Measurements from ENCODE around the gene MYZAP.

MYZAP gene

GRCh38 chr15:57696146-57696545 is 104.4 kb downstream of the MYZAP start:
- Histone ChIP-seq H3K36me3 (ENCODE audit: control insufficient read depth, insufficient read depth, low read length) (no peaks in the 10 kb centered on the region), H3K9me3 (ENCODE audit: control insufficient read depth, low read length) (no peaks in the 10 kb centered on the region), H3K27me3 (ENCODE audit: control insufficient read depth, insufficient read depth, low read length) (no peaks in the 10 kb centered on the region), H3K4me1 (ENCODE audit: control insufficient read depth, insufficient read depth, low read length) (no peaks in the 10 kb centered on the region), H3K9ac (ENCODE audit: low read length) (no peak overlapping the region), H3K4me3 (ENCODE audit: low read length) (no peak overlapping the region)

DNA sequence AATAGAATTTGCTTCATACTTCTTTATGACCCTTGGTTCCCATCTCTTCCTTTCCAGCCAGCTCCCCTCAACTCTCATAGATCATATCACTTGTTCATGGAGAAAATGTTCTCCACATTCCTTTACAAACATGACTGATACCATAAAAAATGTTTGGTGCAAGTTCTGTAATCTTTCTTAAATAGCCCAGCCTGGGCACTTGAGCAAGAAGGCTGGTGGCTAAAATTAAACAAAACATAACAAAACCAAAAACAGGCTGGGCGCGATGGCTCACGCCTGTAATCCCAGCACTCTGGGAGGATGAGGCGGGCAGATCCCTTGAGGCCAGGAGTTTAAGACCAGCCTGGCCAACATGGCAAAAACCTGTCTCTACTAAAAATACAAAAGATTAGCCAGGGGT is 105.9 kb downstream of the MYZAP start:
- no peak overlapping the region for H3K4me3 ChIP-seq (ENCODE audit: low read length)
- no peak overlapping the region for H3K9ac ChIP-seq (ENCODE audit: low read length)
- H3K9me3 ChIP-seq (ENCODE audit: control insufficient read depth, low read length) = no peaks in the 10 kb centered on the region
- no peaks in the 10 kb centered on the region for H3K4me1 ChIP-seq (ENCODE audit: control insufficient read depth, insufficient read depth, low read length)
- H3K36me3 ChIP-seq (ENCODE audit: control insufficient read depth, insufficient read depth, low read length) = no peaks in the 10 kb centered on the region
- no peaks in the 10 kb centered on the region for H3K27me3 ChIP-seq (ENCODE audit: control insufficient read depth, insufficient read depth, low read length)

GRCh38 chr15:57698243-57698642 is 106.5 kb downstream of the MYZAP start:
- Histone ChIP-seq H3K9me3 (ENCODE audit: control insufficient read depth, low read length) (no peaks in the 10 kb centered on the region), H3K4me3 (ENCODE audit: low read length) (no peak overlapping the region), H3K4me1 (ENCODE audit: control insufficient read depth, insufficient read depth, low read length) (no peaks in the 10 kb centered on the region), H3K36me3 (ENCODE audit: control insufficient read depth, insufficient read depth, low read length) (no peaks in the 10 kb centered on the region), H3K9ac (ENCODE audit: low read length) (no peak overlapping the region), H3K27me3 (ENCODE audit: control insufficient read depth, insufficient read depth, low read length) (no peaks in the 10 kb centered on the region)

DNA sequence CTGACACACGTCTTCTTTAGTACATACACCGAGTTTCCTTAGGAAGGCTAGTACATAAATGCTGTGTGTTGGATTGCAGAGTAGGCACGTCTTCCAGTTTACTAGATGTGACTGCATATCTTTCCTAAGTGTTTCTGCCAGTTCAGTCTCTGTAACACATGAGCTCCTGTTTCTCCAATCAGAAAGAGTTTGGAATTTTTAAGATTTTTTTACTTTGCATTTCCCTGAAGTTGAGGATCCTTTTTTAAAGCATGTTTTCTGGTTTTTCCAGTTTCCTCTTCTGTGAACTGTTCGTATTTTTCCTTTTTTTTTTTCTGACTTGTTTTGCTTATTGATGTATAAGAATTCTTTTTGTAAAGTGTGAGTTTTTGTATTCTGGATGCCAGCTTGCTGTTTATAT is 107.3 kb downstream of the MYZAP start:
- H3K9ac ChIP-seq (ENCODE audit: low read length) = no peak overlapping the region
- no peaks in the 10 kb centered on the region for H3K4me1 ChIP-seq (ENCODE audit: control insufficient read depth, insufficient read depth, low read length)
- H3K36me3 ChIP-seq (ENCODE audit: control insufficient read depth, insufficient read depth, low read length) = no peaks in the 10 kb centered on the region
- no peak overlapping the region for H3K4me3 ChIP-seq (ENCODE audit: low read length)
- H3K9me3 ChIP-seq (ENCODE audit: control insufficient read depth, low read length) = no peaks in the 10 kb centered on the region
- no peaks in the 10 kb centered on the region for H3K27me3 ChIP-seq (ENCODE audit: control insufficient read depth, insufficient read depth, low read length)

GRCh38 chr15:57703387-57703786 is 111.7 kb downstream of the MYZAP start:
- Histone ChIP-seq H3K4me1 (ENCODE audit: control insufficient read depth, insufficient read depth, low read length) (peaks cover 6% of the 10 kb centered on the region), H3K9me3 (ENCODE audit: control insufficient read depth, low read length) (no peaks in the 10 kb centered on the region), H3K4me3 (ENCODE audit: low read length) (no peak overlapping the region), H3K36me3 (ENCODE audit: control insufficient read depth, insufficient read depth, low read length) (no peaks in the 10 kb centered on the region), H3K27me3 (ENCODE audit: control insufficient read depth, insufficient read depth, low read length) (no peaks in the 10 kb centered on the region), H3K9ac (ENCODE audit: low read length) (no peak overlapping the region)

DNA sequence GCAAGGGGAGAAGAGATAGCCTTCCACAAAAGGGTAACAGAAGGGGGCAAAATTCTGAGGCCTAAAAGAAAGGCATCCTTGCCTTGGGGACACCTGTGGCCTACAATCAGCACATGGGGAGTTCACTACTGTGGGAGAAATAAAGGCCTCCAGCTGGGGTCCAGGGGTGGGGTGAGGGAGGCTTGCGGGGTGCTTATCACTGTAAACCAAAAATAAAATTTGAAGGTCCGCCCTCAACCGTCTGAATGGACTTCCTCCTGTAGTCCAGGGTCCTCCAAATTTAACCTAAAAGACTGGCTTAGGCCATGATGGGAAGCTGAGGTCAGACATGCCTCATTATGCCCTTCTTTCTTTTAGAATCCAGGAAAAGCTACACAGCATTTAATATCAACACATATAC is 112.7 kb downstream of the MYZAP start:
- Histone ChIP-seq H3K4me3 (ENCODE audit: low read length) (no peak overlapping the region), H3K27me3 (ENCODE audit: control insufficient read depth, insufficient read depth, low read length) (no peaks in the 10 kb centered on the region), H3K36me3 (ENCODE audit: control insufficient read depth, insufficient read depth, low read length) (no peaks in the 10 kb centered on the region), H3K9me3 (ENCODE audit: control insufficient read depth, low read length) (no peaks in the 10 kb centered on the region), H3K4me1 (ENCODE audit: control insufficient read depth, insufficient read depth, low read length) (peaks cover 6% of the 10 kb centered on the region), H3K9ac (ENCODE audit: low read length) (no peak overlapping the region)

DNA sequence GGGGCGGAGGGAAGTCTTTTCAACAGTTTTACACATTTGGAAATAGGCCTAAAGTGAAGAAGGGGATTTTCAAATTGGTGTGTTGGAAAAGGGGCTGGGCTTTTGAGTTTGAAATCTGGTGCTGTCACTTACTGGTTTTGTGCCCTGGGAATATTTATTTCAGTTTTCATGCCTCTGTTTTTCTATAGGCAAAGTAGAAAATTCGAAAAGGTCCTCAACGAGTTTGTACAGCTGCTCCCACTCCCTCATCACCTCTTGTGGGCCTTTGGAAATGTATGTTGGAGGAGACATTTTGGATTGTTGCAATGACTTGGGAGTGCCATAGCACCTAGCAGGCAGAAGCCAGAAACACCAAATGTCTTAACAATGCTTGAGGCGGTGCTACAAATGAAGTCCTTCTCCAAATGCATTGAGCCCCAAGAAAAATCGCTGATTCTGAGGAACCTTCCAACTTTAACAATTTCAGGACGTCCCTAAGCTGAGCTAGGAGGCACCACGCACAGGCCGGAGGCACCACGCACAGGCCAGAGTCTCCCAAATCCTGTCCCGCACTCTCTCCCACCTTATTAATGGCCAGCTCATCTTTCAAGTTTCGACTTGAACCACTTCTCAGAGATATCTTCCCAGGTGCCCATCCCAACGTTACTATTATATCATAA is 114.2 kb downstream of the MYZAP start:
- H3K9me3 ChIP-seq (ENCODE audit: control insufficient read depth, low read length) = no peaks in the 10 kb centered on the region
- H3K36me3 ChIP-seq (ENCODE audit: control insufficient read depth, insufficient read depth, low read length) = no peaks in the 10 kb centered on the region
- H3K9ac ChIP-seq (ENCODE audit: low read length) = peak overlapping the region; percentile 97
- H3K4me1 ChIP-seq (ENCODE audit: control insufficient read depth, insufficient read depth, low read length) = peaks cover 6% of the 10 kb centered on the region
- no peaks in the 10 kb centered on the region for H3K27me3 ChIP-seq (ENCODE audit: control insufficient read depth, insufficient read depth, low read length)
- peak overlapping the region; percentile 65 for H3K4me3 ChIP-seq (ENCODE audit: low read length)

- peak within 1 kb of the TSS; percentile 65 for H3K4me3 ChIP-seq (ENCODE audit: low read length)
- no peaks in the 10 kb centered on the region for H3K36me3 ChIP-seq (ENCODE audit: control insufficient read depth, insufficient read depth, low read length)
- no peaks in the 10 kb centered on the region for H3K9me3 ChIP-seq (ENCODE audit: control insufficient read depth, low read length)
- H3K9ac ChIP-seq (ENCODE audit: low read length) = peak within 1 kb of the TSS; percentile 97
- H3K4me1 ChIP-seq (ENCODE audit: control insufficient read depth, insufficient read depth, low read length) = peaks cover 6% of the 10 kb centered on the region
- H3K27me3 ChIP-seq (ENCODE audit: control insufficient read depth, insufficient read depth, low read length) = no peaks in the 10 kb centered on the region
Measured at GRCh38 chr15:57706405-57707209, 114.9 kb downstream of the MYZAP start, which contains the start of gene POLR2M. Gene POLR2M, plus strand, starts transcription at chr15:57706714. Its CDS starts 129 bp downstream, at chr15:57706843.

DNA sequence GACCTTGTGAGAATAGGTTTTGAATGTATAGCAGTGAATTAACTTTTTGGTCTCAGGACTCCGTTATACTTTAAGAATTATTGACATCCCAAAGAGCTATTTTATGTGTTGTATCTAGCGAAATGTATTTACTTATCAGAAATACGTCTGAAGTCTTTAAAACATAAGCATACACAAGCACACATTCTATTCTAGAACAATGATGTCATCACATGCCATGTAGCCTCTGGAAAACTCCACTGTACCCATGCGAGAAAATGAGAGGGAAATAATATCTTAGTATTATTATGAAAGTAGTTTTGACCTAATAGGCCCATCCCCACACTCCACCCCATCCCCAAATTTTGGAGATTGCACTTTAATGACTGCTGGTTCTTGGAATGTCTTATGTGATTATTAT is 116.3 kb downstream of the MYZAP start:
- Histone ChIP-seq H3K9ac (ENCODE audit: low read length) (no peak overlapping the region), H3K4me3 (ENCODE audit: low read length) (peak overlapping the region; percentile 65), H3K27me3 (ENCODE audit: control insufficient read depth, insufficient read depth, low read length) (no peaks in the 10 kb centered on the region), H3K9me3 (ENCODE audit: control insufficient read depth, low read length) (no peaks in the 10 kb centered on the region), H3K4me1 (ENCODE audit: control insufficient read depth, insufficient read depth, low read length) (peaks cover 6% of the 10 kb centered on the region), H3K36me3 (ENCODE audit: control insufficient read depth, insufficient read depth, low read length) (no peaks in the 10 kb centered on the region)

GRCh38 chr15:57718309-57718708 is 126.6 kb downstream of the MYZAP start:
- H3K27me3 ChIP-seq (ENCODE audit: control insufficient read depth, insufficient read depth, low read length) = no peaks in the 10 kb centered on the region
- no peaks in the 10 kb centered on the region for H3K4me1 ChIP-seq (ENCODE audit: control insufficient read depth, insufficient read depth, low read length)
- H3K9me3 ChIP-seq (ENCODE audit: control insufficient read depth, low read length) = no peaks in the 10 kb centered on the region
- no peak overlapping the region for H3K9ac ChIP-seq (ENCODE audit: low read length)
- H3K36me3 ChIP-seq (ENCODE audit: control insufficient read depth, insufficient read depth, low read length) = no peaks in the 10 kb centered on the region
- no peak overlapping the region for H3K4me3 ChIP-seq (ENCODE audit: low read length)

GRCh38 chr15:57720867-57721266 is 129.2 kb downstream of the MYZAP start:
- Histone ChIP-seq H3K9me3 (ENCODE audit: control insufficient read depth, low read length) (no peaks in the 10 kb centered on the region), H3K9ac (ENCODE audit: low read length) (no peak overlapping the region), H3K4me1 (ENCODE audit: control insufficient read depth, insufficient read depth, low read length) (no peaks in the 10 kb centered on the region), H3K4me3 (ENCODE audit: low read length) (no peak overlapping the region), H3K27me3 (ENCODE audit: control insufficient read depth, insufficient read depth, low read length) (no peaks in the 10 kb centered on the region), H3K36me3 (ENCODE audit: control insufficient read depth, insufficient read depth, low read length) (no peaks in the 10 kb centered on the region)

GRCh38 chr15:57726411-57726810 is 134.7 kb downstream of the MYZAP start:
- no peak overlapping the region for H3K4me3 ChIP-seq (ENCODE audit: low read length)
- H3K36me3 ChIP-seq (ENCODE audit: control insufficient read depth, insufficient read depth, low read length) = no peaks in the 10 kb centered on the region
- H3K9ac ChIP-seq (ENCODE audit: low read length) = no peak overlapping the region
- H3K4me1 ChIP-seq (ENCODE audit: control insufficient read depth, insufficient read depth, low read length) = no peaks in the 10 kb centered on the region
- no peaks in the 10 kb centered on the region for H3K27me3 ChIP-seq (ENCODE audit: control insufficient read depth, insufficient read depth, low read length)
- H3K9me3 ChIP-seq (ENCODE audit: control insufficient read depth, low read length) = no peaks in the 10 kb centered on the region

Data from mucosa of stomach (tissue), 1 donor.